Measurements from ENCODE around the gene FAM13C.

GRCh38 chr10:59393349-59393748 is 31.0 kb upstream of the FAM13C start:
- TF ChIP-seq EZH2 (IDR thresholded peaks at IDR 0.05; ENCODE audit: borderline replicate concordance, low read length) (no peak), CTCF (conservative IDR thresholded peaks at IDR 0.05 in 1 of 2, IDR thresholded peaks at IDR 0.05 in 1 of 2; ENCODE audit: extremely low read depth in 1 of 2, insufficient read depth in 1 of 2, low read depth in 1 of 2, low read length in 2 of 2) (no peak)
